EL (cell line): ENCODE results near the gene ATXN10.

Source experiments
- DNase-seq: peaks from one replicate; pipeline ENCODE4 v3.0.0-alpha.2; 2016

Gene ATXN10

GRCh38 chr22:45833613-45834012 lies 162.0 kb downstream of the ATXN10 start:
- no peak for DNase-seq

GRCh38 chr22:45834241-45834640 lies 162.6 kb downstream of the ATXN10 start:
- no peak for DNase-seq

GRCh38 chr22:45834795-45835194 lies 163.2 kb downstream of the ATXN10 start:
- no peak for DNase-seq

- DNase-seq: no peak
Measured at GRCh38 chr22:45836418-45837169, 165.0 kb downstream of the ATXN10 start.

GRCh38 chr22:45837508-45837907 lies 165.9 kb downstream of the ATXN10 start:
- DNase-seq: no peak

- no peak for DNase-seq
Measured at GRCh38 chr22:45838305-45838887, 166.8 kb downstream of the ATXN10 start.

GRCh38 chr22:45840483-45840882 lies 168.8 kb downstream of the ATXN10 start:
- no peak for DNase-seq

GRCh38 chr22:45842291-45842991 lies 170.8 kb downstream of the ATXN10 start:
- peak; percentile 59 for DNase-seq

GRCh38 chr22:45843031-45843430 lies 171.4 kb downstream of the ATXN10 start:
- DNase-seq: no peak

- no peak for DNase-seq
Measured at GRCh38 chr22:45843986-45844385, 172.4 kb downstream of the ATXN10 start.

GRCh38 chr22:45845076-45845487 lies 173.4 kb downstream of the ATXN10 start:
- no peak for DNase-seq

- no peak for DNase-seq
Measured at GRCh38 chr22:45846952-45847351, 175.3 kb downstream of the ATXN10 start.

- no peak for DNase-seq
Measured at GRCh38 chr22:45848904-45849303, 177.3 kb downstream of the ATXN10 start.

- no peak for DNase-seq
Measured at GRCh38 chr22:45852826-45853225, 181.2 kb downstream of the ATXN10 start.

- no peak for DNase-seq
Measured at GRCh38 chr22:45855961-45856360, 184.3 kb downstream of the ATXN10 start.

- DNase-seq: no peak
Measured at GRCh38 chr22:45857519-45857918, 185.9 kb downstream of the ATXN10 start.

GRCh38 chr22:45859231-45860161 lies 187.9 kb downstream of the ATXN10 start:
- DNase-seq: no peak

GRCh38 chr22:45860201-45860600 lies 188.6 kb downstream of the ATXN10 start:
- no peak for DNase-seq

GRCh38 chr22:45861259-45861658 lies 189.6 kb downstream of the ATXN10 start:
- DNase-seq: no peak

- peak; percentile 49 for DNase-seq
Measured at GRCh38 chr22:45863981-45864751, 192.5 kb downstream of the ATXN10 start.

- no peak for DNase-seq
Measured at GRCh38 chr22:45864959-45865476, 193.4 kb downstream of the ATXN10 start.
